ENCODE results near the gene GMPR2.

The GMPR2 gene

GRCh38 chr14:24189460-24189859 is 43.3 kb upstream of the GMPR2 start:
- Histone ChIP-seq H3K4me3 (ENCODE audit: low read length) (no peak overlapping the region), H3K27ac (ENCODE audit: low read length) (no peak overlapping the region), H3K36me3 (ENCODE audit: control insufficient read depth, insufficient read depth, low read length) (peaks cover 17% of the 10 kb centered on the region), H3K9me3 (ENCODE audit: control insufficient read depth, insufficient read depth, low read length) (no peaks in the 10 kb centered on the region), H3K27me3 (ENCODE audit: control insufficient read depth, insufficient read depth, low read length) (no peaks in the 10 kb centered on the region), H3K4me1 (ENCODE audit: control insufficient read depth, insufficient read depth, low read length) (no peaks in the 10 kb centered on the region)
- no peak for DNase-seq (ENCODE audit: low read depth, low spot score)
- WGBS (ENCODE audit: insufficient coverage, insufficient read length), result no CpG with 5 or more reads among the region's 9 CpGs

GRCh38 chr14:24190416-24190815 is 42.3 kb upstream of the GMPR2 start:
- no peaks in the 10 kb centered on the region for H3K4me1 ChIP-seq (ENCODE audit: control insufficient read depth, insufficient read depth, low read length)
- WGBS (ENCODE audit: insufficient coverage, insufficient read length), result no CpG with 5 or more reads among the region's 10 CpGs
- no peaks in the 10 kb centered on the region for H3K27me3 ChIP-seq (ENCODE audit: control insufficient read depth, insufficient read depth, low read length)
- no peaks in the 10 kb centered on the region for H3K9me3 ChIP-seq (ENCODE audit: control insufficient read depth, insufficient read depth, low read length)
- DNase-seq (ENCODE audit: low read depth, low spot score), result no peak
- H3K27ac ChIP-seq (ENCODE audit: low read length), result no peak overlapping the region
- H3K4me3 ChIP-seq (ENCODE audit: low read length), result no peak overlapping the region
- H3K36me3 ChIP-seq (ENCODE audit: control insufficient read depth, insufficient read depth, low read length), result peaks cover 8% of the 10 kb centered on the region

- Histone ChIP-seq H3K36me3 (ENCODE audit: control insufficient read depth, insufficient read depth, low read length) (no peaks in the 10 kb centered on the region), H3K27me3 (ENCODE audit: control insufficient read depth, insufficient read depth, low read length) (no peaks in the 10 kb centered on the region), H3K4me3 (ENCODE audit: low read length) (no peak overlapping the region), H3K27ac (ENCODE audit: low read length) (no peak overlapping the region), H3K9me3 (ENCODE audit: control insufficient read depth, insufficient read depth, low read length) (no peaks in the 10 kb centered on the region), H3K4me1 (ENCODE audit: control insufficient read depth, insufficient read depth, low read length) (no peaks in the 10 kb centered on the region)
- no peak for DNase-seq (ENCODE audit: low read depth, low spot score)
- WGBS (ENCODE audit: insufficient coverage, insufficient read length), result no CpG with 5 or more reads among the region's 15 CpGs
Observed at GRCh38 chr14:24192933-24193332, 39.8 kb upstream of the GMPR2 start.

GRCh38 chr14:24194186-24194872 is 38.4 kb upstream of the GMPR2 start:
- Histone ChIP-seq H3K4me3 (ENCODE audit: low read length) (no peak overlapping the region; the same call in 1 of the 2 replicates), H3K27ac (ENCODE audit: low read length) (no peak overlapping the region), H3K27me3 (ENCODE audit: control insufficient read depth, insufficient read depth, low read length) (no peaks in the 10 kb centered on the region), H3K9me3 (ENCODE audit: control insufficient read depth, insufficient read depth, low read length) (no peaks in the 10 kb centered on the region), H3K36me3 (ENCODE audit: control insufficient read depth, insufficient read depth, low read length) (no peaks in the 10 kb centered on the region), H3K4me1 (ENCODE audit: control insufficient read depth, insufficient read depth, low read length) (no peaks in the 10 kb centered on the region)
- DNase-seq (ENCODE audit: low read depth, low spot score), result no peak
- WGBS (ENCODE audit: insufficient coverage, insufficient read length), result no CpG with 5 or more reads among the region's 7 CpGs

- Histone ChIP-seq H3K9me3 (ENCODE audit: control insufficient read depth, insufficient read depth, low read length) (no peaks in the 10 kb centered on the region), H3K27me3 (ENCODE audit: control insufficient read depth, insufficient read depth, low read length) (no peaks in the 10 kb centered on the region), H3K4me1 (ENCODE audit: control insufficient read depth, insufficient read depth, low read length) (no peaks in the 10 kb centered on the region), H3K36me3 (ENCODE audit: control insufficient read depth, insufficient read depth, low read length) (no peaks in the 10 kb centered on the region), H3K4me3 (ENCODE audit: low read length) (peak overlapping the region; percentile 68; the same call in 1 of the 2 replicates), H3K27ac (ENCODE audit: low read length) (no peak overlapping the region)
- no CpG with 5 or more reads among the region's 8 CpGs for WGBS (ENCODE audit: insufficient coverage, insufficient read length)
- no peak for DNase-seq (ENCODE audit: low read depth, low spot score)
Observed at GRCh38 chr14:24194873-24195185, 37.9 kb upstream of the GMPR2 start.

GRCh38 chr14:24195186-24196070 is 37.3 kb upstream of the GMPR2 start, which contains the start of gene TM9SF1:
TSS of gene TM9SF1 (minus strand) at chr14:24195441. CDS start at chr14:24195019, 422 bp downstream.
- no peaks in the 10 kb centered on the region for H3K9me3 ChIP-seq (ENCODE audit: control insufficient read depth, insufficient read depth, low read length)
- H3K27me3 ChIP-seq (ENCODE audit: control insufficient read depth, insufficient read depth, low read length), result no peaks in the 10 kb centered on the region
- WGBS (ENCODE audit: insufficient coverage, insufficient read length), result no CpG with 5 or more reads among the region's 89 CpGs
- no peaks in the 10 kb centered on the region for H3K4me1 ChIP-seq (ENCODE audit: control insufficient read depth, insufficient read depth, low read length)
- H3K36me3 ChIP-seq (ENCODE audit: control insufficient read depth, insufficient read depth, low read length), result no peaks in the 10 kb centered on the region
- no peak for DNase-seq (ENCODE audit: low read depth, low spot score)
- H3K4me3 ChIP-seq (ENCODE audit: low read length), result peak within 1 kb of the TSS; percentile 68
- no peak within 1 kb of the TSS for H3K27ac ChIP-seq (ENCODE audit: low read length)

GRCh38 chr14:24196071-24197055 is 36.4 kb upstream of the GMPR2 start:
- WGBS (ENCODE audit: insufficient coverage, insufficient read length), result no CpG with 5 or more reads among the region's 33 CpGs
- H3K9me3 ChIP-seq (ENCODE audit: control insufficient read depth, insufficient read depth, low read length), result no peaks in the 10 kb centered on the region
- DNase-seq (ENCODE audit: low read depth, low spot score), result no peak
- H3K4me1 ChIP-seq (ENCODE audit: control insufficient read depth, insufficient read depth, low read length), result no peaks in the 10 kb centered on the region
- no peak overlapping the region for H3K27ac ChIP-seq (ENCODE audit: low read length)
- peak overlapping the region; percentile 68; the same call in 1 of the 2 replicates for H3K4me3 ChIP-seq (ENCODE audit: low read length)
- H3K36me3 ChIP-seq (ENCODE audit: control insufficient read depth, insufficient read depth, low read length), result no peaks in the 10 kb centered on the region
- no peaks in the 10 kb centered on the region for H3K27me3 ChIP-seq (ENCODE audit: control insufficient read depth, insufficient read depth, low read length)

GRCh38 chr14:24197056-24197450 is 35.7 kb upstream of the GMPR2 start:
- no peak overlapping the region for H3K4me3 ChIP-seq (ENCODE audit: low read length)
- H3K9me3 ChIP-seq (ENCODE audit: control insufficient read depth, insufficient read depth, low read length), result no peaks in the 10 kb centered on the region
- H3K4me1 ChIP-seq (ENCODE audit: control insufficient read depth, insufficient read depth, low read length), result no peaks in the 10 kb centered on the region
- H3K27ac ChIP-seq (ENCODE audit: low read length), result no peak overlapping the region
- DNase-seq (ENCODE audit: low read depth, low spot score), result no peak
- no peaks in the 10 kb centered on the region for H3K27me3 ChIP-seq (ENCODE audit: control insufficient read depth, insufficient read depth, low read length)
- no CpG with 5 or more reads among the region's 2 CpGs for whole genome bisulfite sequencing (ENCODE audit: insufficient coverage, insufficient read length)
- H3K36me3 ChIP-seq (ENCODE audit: control insufficient read depth, insufficient read depth, low read length), result no peaks in the 10 kb centered on the region

- H3K27me3 ChIP-seq (ENCODE audit: control insufficient read depth, insufficient read depth, low read length), result no peaks in the 10 kb centered on the region
- H3K27ac ChIP-seq (ENCODE audit: low read length), result no peak overlapping the region
- WGBS (ENCODE audit: insufficient coverage, insufficient read length), result no CpG with 5 or more reads among the region's 7 CpGs
Observed at GRCh38 chr14:24198814-24199524, 33.8 kb upstream of the GMPR2 start.

More at GRCh38 chr14:24198814-24199524, 33.8 kb upstream of the GMPR2 start:
- H3K4me3 ChIP-seq (ENCODE audit: low read length), result no peak overlapping the region
- H3K9me3 ChIP-seq (ENCODE audit: control insufficient read depth, insufficient read depth, low read length), result no peaks in the 10 kb centered on the region
- no peaks in the 10 kb centered on the region for H3K4me1 ChIP-seq (ENCODE audit: control insufficient read depth, insufficient read depth, low read length)
- no peaks in the 10 kb centered on the region for H3K36me3 ChIP-seq (ENCODE audit: control insufficient read depth, insufficient read depth, low read length)
- DNase-seq (ENCODE audit: low read depth, low spot score), result no peak
